Cerebellar nuclear complex (tissue), 1 donor: ENCODE results near the gene DNAH1.
"Not testable (repeated sequence)": the region's sequence is repeated elsewhere in the genome, so short reads cannot be mapped to it uniquely, and the experiment has no call there.

Experiments used
- DNase-seq, 2 experiments: peaks; one replicate each; lab custom pipeline; 2025; lab: John Stamatoyannopoulos, UW

The DNAH1 gene

GRCh38 chr3:52315977-52316764 lies at the start of gene DNAH1:
Gene DNAH1 (plus strand): TSS chr3:52316319. CDS start chr3:52322443, 6,124 bp downstream.
- DNase-seq: no peak

GRCh38 chr3:52268036-52268435 lies 48.1 kb upstream of the DNAH1 start:
- no peak for DNase-seq

- no peak for DNase-seq
Measured at GRCh38 chr3:52269776-52270175, 46.3 kb upstream of the DNAH1 start.

GRCh38 chr3:52270252-52270754 lies 45.8 kb upstream of the DNAH1 start:
- DNase-seq: no peak

- not testable (repeated sequence) for DNase-seq
Measured at GRCh38 chr3:52272172-52272571, 43.9 kb upstream of the DNAH1 start.

- no peak for DNase-seq
Measured at GRCh38 chr3:52272831-52273230, 43.3 kb upstream of the DNAH1 start.

- DNase-seq: not testable (repeated sequence)
Measured at GRCh38 chr3:52274781-52275180, 41.3 kb upstream of the DNAH1 start.

GRCh38 chr3:52277071-52277964 lies 38.8 kb upstream of the DNAH1 start:
- no peak for DNase-seq

GRCh38 chr3:52277972-52278509 lies 38.1 kb upstream of the DNAH1 start:
- no peak for DNase-seq

GRCh38 chr3:52278510-52279069 lies 37.5 kb upstream of the DNAH1 start, which contains the start of gene WDR82:
Gene WDR82 (minus strand): TSS chr3:52278649. CDS start chr3:52278361, 288 bp downstream.
- peak; percentile 50 to 77 for DNase-seq

GRCh38 chr3:52279596-52279995 lies 36.5 kb upstream of the DNAH1 start:
- no peak for DNase-seq

- DNase-seq: no peak
Measured at GRCh38 chr3:52280050-52280461, 36.1 kb upstream of the DNAH1 start.

GRCh38 chr3:52281981-52282801 lies 33.9 kb upstream of the DNAH1 start:
- DNase-seq: no peak

- DNase-seq: no peak
Measured at GRCh38 chr3:52283306-52283705, 32.8 kb upstream of the DNAH1 start.

- DNase-seq: not testable (repeated sequence)
Measured at GRCh38 chr3:52284051-52284450, 32.1 kb upstream of the DNAH1 start.

- no peak for DNase-seq
Measured at GRCh38 chr3:52286777-52287110, 29.4 kb upstream of the DNAH1 start.

- no peak for DNase-seq
Measured at GRCh38 chr3:52288674-52289073, 27.4 kb upstream of the DNAH1 start.

GRCh38 chr3:52289338-52289746 lies 26.8 kb upstream of the DNAH1 start:
- DNase-seq: no peak

GRCh38 chr3:52289747-52290595 lies 26.1 kb upstream of the DNAH1 start:
- DNase-seq: no peak
